Smooth muscle cell of the brain vasculature (primary cell): ENCODE results near the gene CSRP2.

Experiments
- DNase-seq: peaks from one replicate; pipeline ENCODE4 v3.0.0-alpha.2; 2012; ENCODE audit warnings: low read depth, low spot score

Gene CSRP2

DNA sequence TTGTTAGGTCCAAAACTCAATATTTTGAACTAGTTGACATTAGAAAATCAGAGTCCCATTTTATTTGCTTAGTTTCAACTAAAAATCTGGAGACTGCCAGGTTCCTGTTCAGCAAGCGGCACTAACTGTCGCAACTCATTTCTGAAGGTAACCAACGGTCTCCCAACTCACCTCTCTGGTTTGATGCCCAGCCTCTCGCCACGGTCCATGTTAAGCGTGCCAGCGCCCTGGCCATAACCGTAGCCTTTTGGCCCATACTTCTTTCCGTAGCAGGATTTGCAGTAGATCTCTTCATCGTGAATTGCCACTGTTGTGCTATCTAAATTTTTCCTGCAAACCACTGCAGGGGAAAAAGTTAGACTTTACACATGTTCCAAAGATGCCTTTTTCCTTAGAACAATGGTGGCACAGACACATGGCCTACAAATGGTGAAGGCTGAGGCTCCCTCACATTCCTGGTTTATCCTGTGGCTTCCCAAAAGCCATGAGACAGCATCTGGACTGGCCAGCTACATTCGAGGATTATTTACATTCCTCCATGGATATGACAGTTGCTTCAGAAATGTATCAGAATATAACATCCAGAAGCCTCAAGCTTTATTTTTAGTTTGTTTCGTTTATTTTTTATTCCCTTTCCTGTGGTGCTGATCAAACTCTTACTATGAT, 15.7 kb downstream of the CSRP2 start:
- DNase-seq, result no peak

- no peak for DNase-seq
Observed at GRCh38 chr12:76860256-76860655, 18.6 kb downstream of the CSRP2 start.

GRCh38 chr12:76859611-76860010, 19.2 kb downstream of the CSRP2 start:
- DNase-seq, result no peak

DNA sequence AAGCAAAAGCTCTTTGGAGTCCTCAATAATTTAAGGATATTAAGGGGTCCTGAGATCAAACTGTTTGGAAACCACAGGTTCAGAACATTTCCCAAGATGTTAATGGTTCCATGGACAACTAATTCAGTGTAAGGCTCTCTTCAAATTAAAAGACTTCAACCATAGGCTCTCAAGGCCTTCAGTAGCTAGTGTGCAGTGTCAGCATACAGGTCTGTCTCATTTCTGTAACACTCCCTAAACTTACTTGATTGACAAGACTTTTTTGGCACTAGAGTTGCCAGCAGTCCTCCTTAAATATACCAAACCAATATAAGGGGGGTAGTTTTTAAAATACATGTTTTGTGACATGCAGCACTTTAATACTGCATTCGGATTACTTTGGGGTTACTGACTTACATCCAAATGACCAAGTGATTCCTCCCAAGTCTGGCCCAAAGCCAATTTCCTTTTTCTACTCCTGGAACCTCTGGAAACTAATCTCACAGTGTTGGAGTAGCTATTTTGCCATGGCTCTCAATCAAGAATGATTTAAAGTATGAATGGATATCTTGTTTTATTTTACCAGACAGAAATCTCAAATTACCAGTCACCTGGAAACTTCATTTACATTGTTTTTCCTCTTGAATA, 22.7 kb downstream of the CSRP2 start:
- DNase-seq, result no peak

DNA sequence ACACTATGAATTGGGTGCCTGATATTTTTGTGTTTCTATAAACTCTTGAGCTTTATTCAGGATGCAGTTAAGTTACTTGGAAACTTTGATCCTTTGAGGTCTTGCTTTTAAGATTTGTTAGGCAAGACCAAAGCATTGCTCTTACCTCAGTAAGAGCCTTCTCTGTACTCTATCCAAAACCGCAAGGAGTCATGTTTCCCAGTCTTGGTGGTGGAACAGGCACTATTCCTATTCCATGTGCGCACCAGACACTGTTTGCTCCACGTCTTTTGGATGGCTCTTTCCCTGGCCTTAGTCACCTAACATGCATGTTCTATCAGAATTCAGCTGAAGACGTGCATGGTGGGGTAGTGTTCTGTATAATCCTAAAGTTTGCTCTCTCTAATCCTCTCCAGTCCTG, 23.5 kb downstream of the CSRP2 start:
- DNase-seq, result no peak

- DNase-seq, result no peak
Observed at GRCh38 chr12:76852106-76852505, 26.7 kb downstream of the CSRP2 start.

- no peak for DNase-seq
Observed at GRCh38 chr12:76848132-76848531, 30.7 kb downstream of the CSRP2 start.

- no peak for DNase-seq
Observed at GRCh38 chr12:76847260-76847659, 31.6 kb downstream of the CSRP2 start.

GRCh38 chr12:76836633-76837032, 42.2 kb downstream of the CSRP2 start:
- DNase-seq, result no peak

GRCh38 chr12:76830436-76830835, 48.4 kb downstream of the CSRP2 start:
- no peak for DNase-seq

DNA sequence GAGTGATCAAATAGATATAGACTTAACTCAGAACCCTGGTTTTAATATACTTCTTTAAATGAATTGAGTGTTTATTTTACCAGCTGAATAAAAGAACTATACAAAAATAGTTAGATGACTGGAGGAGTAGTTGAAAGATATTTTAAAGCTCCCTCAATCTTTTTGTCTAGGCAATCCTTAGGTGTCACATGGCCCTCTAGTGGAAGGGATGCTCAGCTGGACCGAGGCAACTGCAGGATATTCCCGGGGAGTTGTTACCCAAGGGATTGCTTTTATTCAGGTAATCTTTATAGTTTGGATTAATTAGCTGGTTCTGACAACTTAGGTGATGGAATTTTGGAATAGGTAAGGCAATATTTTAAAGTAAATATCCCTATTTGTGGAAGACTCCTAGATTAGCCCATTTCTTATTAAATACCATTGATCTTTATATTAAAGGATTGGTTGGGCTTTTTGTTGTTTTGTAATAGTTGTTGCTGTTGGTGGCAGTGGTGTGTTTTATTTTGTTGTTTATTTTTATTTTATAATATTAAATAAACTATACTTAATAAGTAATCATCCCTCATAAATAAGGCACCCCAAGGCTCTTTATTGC, 57.8 kb downstream of the CSRP2 start:
- peak; percentile 6 for DNase-seq

DNA sequence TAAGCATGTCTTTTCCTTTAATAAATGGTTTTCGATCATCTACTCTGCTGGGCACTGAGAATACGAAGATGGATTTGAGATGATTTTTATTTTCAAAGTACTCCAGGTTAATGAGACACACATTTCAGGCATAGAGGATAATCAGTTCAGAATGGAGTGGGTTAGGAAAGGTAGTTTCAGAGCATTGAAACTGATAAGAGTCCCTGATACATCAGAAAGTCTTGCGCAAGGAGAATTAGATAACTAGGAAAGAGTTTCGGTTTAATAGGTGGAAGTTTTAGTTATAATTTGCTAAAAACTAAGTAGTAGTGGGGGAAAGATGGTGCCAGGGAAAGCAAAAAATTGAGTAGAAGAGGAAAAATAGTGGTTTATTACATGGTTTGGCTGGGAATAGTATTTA, 64.8 kb downstream of the CSRP2 start:
- DNase-seq, result no peak

DNA sequence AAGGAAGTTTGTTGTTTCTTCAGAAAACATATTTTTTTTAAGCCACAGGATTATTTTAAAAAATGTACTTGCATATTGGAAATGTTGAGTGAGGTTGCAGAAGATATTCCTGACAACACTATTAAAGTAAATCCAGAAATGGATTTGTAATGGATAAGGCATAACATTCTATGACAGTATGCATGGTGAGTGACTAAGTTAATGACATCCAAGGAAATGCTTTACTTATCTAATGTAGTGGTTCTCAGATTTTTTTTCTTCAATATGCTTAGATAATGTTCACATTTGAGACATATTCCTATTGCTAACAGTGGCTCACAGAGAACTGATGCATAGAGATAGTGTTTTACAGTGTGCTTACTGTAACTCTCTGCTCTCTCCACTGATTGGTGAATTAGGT, 65.6 kb downstream of the CSRP2 start:
- no peak for DNase-seq

DNA sequence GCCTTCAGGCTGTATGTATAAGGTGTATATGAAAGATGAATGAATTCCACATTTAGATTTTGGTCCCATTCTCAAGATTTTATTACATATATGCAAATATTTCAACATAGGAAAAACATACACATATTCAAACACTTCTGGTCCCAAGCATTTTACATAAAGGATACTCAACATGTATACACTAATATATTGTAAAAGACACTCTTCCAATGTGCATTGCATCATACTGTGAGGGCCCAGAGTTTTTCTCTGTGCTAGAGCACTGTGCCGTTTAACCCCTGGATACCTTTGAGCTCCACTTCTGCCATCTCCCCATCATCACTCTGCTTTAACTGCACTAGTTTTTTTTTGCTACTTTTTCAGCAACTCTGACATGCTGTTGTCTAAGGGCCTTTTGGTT, 66.8 kb downstream of the CSRP2 start:
- DNase-seq, result no peak

GRCh38 chr12:76810671-76811419, 68.0 kb downstream of the CSRP2 start:
- DNase-seq, result no peak
